ENCODE measurements around the gene SLC25A15.
"Not testable (repeated sequence)": the region's sequence is repeated elsewhere in the genome, so short reads cannot be mapped to it uniquely, and the experiment has no call there.

Gene SLC25A15

DNA sequence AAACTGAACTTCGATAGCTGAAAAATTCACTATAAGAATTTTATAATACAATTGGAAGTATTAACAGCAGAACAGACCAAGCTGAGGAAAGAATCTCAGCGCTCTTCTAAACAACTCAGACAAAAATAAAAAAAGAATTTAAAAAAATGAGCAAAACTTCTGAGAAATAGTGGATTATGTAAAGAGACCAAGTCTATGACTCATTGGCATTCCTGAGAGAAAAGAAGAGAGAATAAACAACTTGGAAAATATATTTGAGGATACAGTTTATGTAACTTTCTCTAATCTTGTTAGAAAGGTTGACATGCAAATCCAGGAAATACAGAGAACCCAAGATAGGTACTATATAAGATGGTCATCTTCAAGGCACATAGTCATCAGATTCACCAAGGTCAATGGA lies 25.4 kb downstream of the SLC25A15 start:
- DNase-seq = no peak

DNA sequence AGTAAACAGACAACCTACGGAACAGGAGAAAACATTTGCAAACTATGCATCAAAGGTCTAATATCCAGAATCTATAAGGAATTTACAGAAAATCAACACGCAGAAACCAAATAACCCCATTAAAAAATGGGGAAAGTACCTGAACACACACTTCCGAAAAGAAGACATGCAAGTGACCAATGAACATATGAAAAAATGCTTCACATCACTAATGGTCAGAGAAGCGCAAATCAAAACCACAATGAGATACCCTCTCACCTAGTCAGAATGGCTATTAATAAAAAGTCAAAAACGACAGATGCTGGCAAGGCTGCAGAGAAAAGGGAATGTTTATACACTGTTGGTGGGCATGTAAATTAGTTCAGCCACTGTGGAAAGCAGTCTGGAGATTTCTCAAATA lies 29.5 kb downstream of the SLC25A15 start:
- no peak for DNase-seq

DNA sequence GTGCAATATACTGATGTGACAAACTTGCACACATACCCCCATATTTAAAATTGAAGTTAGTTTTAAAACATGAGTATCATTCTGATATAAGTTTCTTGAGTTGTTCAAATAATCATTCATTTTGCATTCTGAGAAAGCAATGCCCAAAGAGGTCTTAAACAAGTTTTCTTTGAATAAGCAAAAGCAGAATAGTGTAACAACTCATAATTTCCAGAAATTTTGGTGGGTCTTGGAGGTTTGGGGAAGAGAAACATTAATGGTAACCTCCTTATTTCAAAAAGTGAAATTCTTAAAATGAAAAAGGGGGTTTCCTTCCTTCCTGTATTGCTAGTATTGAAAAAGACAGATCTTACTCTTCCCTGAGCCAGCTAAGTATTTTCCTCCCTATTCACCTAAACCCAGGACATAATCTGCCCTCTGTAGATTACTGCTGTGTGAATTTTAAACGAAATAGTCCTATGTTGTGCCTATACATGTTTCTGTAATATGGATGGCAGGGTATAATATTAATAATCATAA lies 30.4 kb downstream of the SLC25A15 start:
- no peak for DNase-seq

DNA sequence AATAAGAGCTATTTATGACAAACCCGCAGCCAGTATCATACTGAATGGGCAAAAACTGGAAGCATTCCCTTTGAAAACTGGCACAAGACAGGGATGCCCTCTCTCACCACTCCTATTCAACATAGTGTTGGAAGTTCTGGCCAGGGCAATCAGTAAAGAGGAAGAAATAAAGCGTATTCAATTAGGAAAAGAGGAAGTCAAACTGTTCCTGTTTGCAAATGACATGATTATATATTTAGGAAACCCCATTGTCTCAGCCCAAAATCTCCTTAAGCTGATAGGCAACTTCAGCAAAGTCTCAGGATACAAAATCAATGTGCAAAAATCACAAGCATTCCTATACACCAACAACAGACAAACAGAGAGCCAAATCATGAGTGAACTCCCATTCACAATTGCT lies 50.3 kb downstream of the SLC25A15 start:
- not testable (repeated sequence) for DNase-seq

DNA sequence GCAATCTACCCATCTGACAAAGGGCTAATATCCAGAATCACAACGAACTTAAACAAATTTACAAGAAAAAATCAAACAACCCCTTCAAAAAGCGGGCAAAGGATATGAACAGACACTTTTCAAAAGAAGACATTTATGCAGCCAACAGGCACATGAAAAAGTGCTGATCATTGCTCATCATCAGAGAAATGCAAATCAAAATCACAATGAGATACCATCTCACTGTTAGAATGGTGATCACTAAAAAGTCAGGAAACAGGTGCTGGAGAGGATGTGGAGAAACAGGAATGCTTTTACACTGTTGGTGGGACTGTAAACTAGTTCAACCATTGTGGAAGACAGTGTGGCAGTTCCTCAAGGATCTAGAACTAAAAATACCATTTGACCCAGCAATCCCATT lies 51.5 kb downstream of the SLC25A15 start:
- not testable (repeated sequence) for DNase-seq
